Measurements from ENCODE around the gene TRIM54. TPM values are rescaled to one million over a fixed set of nuclear protein-coding genes. Genes with fewer than 3 reads are reported as not detected.
A peak's percentile ranks its signal among the peaks of the same experiment; 100 is the strongest.

Gene TRIM54
- total and polyA plus RNA-seq, 9 of the 15 experiments (the other 6 are each of a cell fraction or from before 2014, with no cell fraction given): not detected

DNA sequence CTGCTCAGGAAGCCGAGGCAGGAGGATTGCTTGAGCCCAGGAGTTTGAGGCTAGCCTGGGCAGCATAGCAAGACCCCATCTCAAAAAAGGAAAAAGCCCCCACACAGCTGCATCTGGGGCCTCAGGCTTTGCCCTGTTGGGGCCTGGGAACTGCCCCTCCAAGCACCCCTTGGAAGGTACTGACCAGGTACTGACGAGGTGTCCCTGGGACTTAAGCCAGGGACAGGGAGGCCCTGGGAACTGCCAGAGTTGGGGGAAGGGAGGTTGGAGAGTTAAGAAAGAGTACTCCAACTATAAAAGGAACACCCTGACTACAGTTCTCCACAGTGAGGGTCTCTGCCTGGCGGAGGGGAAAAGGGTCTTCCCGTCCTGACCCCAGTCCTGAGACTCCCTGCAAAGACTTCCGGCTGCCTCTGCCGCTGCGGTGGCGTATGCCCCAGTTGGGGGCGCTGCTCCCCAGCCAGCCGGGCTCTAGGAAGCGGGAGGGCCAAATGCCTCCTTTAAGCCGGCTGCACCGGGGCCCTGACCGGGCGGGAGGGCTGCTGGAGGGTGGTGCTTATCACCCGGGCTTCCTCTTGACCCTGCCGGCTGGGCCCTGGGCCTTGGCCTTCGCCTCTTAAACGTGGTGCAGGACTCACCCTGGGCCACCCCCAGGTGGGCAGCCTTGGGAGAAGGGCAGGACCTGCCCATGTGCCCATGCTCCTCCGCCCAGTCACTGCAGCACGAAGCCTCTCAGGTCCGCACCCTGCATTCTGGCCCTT, 32.2 kb upstream of the TRIM54 start (continued):
- TF ChIP-seq ATF1 (CRISPR knock-in tag; IDR thresholded peaks at IDR 0.05): no peak
- peak; percentile 38; the same call in 1 of the 2 replicates for TF ChIP-seq ATF1 (tag; IDR thresholded peaks at IDR 0.05)
- TF ChIP-seq, protein P1, sequence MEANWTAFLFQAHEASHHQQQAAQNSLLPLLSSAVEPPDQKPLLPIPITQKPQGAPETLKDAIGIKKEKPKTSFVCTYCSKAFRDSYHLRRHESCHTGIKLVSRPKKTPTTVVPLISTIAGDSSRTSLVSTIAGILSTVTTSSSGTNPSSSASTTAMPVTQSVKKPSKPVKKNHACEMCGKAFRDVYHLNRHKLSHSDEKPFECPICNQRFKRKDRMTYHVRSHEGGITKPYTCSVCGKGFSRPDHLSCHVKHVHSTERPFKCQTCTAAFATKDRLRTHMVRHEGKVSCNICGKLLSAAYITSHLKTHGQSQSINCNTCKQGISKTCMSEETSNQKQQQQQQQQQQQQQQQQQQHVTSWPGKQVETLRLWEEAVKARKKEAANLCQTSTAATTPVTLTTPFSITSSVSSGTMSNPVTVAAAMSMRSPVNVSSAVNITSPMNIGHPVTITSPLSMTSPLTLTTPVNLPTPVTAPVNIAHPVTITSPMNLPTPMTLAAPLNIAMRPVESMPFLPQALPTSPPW (CRISPR knock-in tag; IDR thresholded peaks at IDR 0.05): peak; percentile 70
- TF ChIP-seq, protein P2, sequence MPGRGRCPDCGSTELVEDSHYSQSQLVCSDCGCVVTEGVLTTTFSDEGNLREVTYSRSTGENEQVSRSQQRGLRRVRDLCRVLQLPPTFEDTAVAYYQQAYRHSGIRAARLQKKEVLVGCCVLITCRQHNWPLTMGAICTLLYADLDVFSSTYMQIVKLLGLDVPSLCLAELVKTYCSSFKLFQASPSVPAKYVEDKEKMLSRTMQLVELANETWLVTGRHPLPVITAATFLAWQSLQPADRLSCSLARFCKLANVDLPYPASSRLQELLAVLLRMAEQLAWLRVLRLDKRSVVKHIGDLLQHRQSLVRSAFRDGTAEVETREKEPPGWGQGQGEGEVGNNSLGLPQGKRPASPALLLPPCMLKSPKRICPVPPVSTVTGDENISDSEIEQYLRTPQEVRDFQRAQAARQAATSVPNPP (IDR thresholded peaks at IDR 0.05; ENCODE audit: borderline replicate concordance, insufficient read depth, insufficient read length): no peak
- no peak for TF ChIP-seq PURB (CRISPR knock-in tag; IDR thresholded peaks at IDR 0.05; ENCODE audit: low read depth)
- TF ChIP-seq, protein P3, sequence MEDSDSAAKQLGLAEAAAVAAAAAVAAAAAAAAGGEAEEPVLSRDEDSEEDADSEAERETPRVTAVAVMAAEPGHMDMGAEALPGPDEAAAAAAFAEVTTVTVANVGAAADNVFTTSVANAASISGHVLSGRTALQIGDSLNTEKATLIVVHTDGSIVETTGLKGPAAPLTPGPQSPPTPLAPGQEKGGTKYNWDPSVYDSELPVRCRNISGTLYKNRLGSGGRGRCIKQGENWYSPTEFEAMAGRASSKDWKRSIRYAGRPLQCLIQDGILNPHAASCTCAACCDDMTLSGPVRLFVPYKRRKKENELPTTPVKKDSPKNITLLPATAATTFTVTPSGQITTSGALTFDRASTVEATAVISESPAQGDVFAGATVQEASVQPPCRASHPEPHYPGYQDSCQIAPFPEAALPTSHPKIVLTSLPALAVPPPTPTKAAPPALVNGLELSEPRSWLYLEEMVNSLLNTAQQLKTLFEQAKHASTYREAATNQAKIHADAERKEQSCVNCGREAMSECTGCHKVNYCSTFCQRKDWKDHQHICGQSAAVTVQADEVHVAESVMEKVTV (CRISPR knock-in tag; IDR thresholded peaks at IDR 0.05): peak; percentile 95
- 0 out of 2 replicates have a peak, but pooled peaks have one; percentile 28 for TF ChIP-seq MTA3 (IDR thresholded peaks at IDR 0.05; ENCODE audit: borderline replicate concordance)
- peak; percentile 37; the same call in 1 of the 2 replicates for TF ChIP-seq SPI1 (IDR thresholded peaks at IDR 0.05; ENCODE audit: borderline replicate concordance, low read depth, low read length)
- TF ChIP-seq L3MBTL2 (IDR thresholded peaks at IDR 0.05): peak; percentile 75; the same call in 1 of the 2 replicates
- TF ChIP-seq CBX8 (IDR thresholded peaks at IDR 0.05; ENCODE audit: borderline replicate concordance, extremely low read depth, low read depth, low read length, poor library complexity, severe bottlenecking): no peak
- TF ChIP-seq AFF4 (CRISPR knock-in tag; IDR thresholded peaks at IDR 0.05): peak; percentile 53; the same call in 1 of the 2 replicates
- peak; percentile 69 for TF ChIP-seq GABPA (tag; conservative IDR thresholded peaks at IDR 0.05; ENCODE audit: low read depth)
